IPS-18c (cell line): Measurements from ENCODE around the gene FOXI1.

ENCODE experiments used
- H3K4me3 ChIP-seq: 2 replicates; pipeline ENCODE4 v1.7.0; 2013; ENCODE audit warnings: low read depth, mild to moderate bottlenecking, low read length, moderate library complexity; ENCODE audit not compliant: insufficient read depth
- H3K9me3 ChIP-seq: one replicate; pipeline ENCODE4 v1.6.1; 2013; ENCODE audit warnings: mild to moderate bottlenecking, low read length, moderate library complexity; ENCODE audit not compliant: control insufficient read depth, insufficient read depth

Gene FOXI1

DNA sequence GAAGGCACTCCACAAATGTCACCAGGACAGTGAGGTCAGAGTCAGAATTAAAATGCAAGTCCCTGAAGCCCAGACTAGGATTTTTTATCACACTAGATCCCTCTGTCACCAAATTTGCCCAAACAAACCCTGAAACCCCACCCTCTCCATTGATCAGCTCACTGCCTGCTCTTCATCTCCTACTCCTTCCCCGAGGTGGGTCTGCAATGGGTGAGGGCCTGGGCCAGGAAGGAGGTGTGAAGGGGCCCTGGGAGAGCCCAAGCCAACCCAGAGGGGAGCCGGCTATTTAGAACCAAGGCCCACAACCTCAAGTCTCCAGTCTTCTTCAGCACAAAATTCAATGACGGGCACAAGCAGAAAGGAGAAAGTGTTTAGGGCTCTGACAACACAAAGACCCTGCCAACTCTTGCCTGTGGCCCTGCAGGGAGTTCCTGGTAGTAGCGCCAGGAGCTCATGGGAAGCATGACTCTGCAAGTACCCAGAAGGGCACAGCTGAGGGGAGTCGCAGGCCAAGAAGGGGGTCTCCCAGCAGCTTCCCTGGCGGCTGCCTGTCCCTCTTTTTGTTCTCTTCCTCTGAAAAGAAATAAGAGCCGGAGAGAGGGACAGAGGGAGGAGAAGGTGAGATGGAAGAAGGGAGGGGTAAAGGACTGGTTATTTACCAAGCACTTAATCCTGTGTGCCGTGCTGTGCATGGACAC lies 5.5 kb downstream of the FOXI1 start:
- no peak overlapping the region for H3K4me3 ChIP-seq
- H3K9me3 ChIP-seq, result peaks cover 4% of the 10 kb centered on the region

DNA sequence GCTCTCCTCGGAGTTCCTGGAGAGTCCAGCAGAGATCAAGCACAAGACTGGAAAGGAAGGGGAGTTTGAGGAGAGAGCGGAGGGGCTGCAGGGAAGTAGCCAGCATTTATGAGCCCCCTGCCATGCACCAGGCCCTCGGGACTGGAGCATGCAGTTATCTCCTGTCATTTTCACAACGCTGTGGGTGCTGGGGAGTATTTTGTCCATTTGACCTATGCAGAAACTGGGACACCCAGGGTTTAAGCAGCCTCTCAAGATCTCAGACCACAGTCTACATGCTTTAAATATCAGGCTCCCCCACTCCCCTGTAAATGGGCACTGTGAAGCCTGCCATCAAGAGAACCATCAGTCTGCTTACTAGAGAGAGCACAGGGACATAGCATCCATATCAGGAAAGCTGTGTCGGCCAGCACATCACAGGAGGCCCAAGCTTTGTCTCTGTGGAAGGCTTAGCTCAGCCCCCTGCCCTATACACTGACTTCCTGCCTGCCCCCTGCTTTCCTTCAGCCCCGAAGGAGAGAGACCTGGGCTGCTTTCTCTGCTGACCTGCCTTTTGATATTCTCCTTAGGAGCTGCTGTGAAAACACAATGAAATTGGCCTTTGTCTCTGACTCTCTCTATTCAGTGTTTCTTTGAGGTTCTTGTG lies 7.3 kb downstream of the FOXI1 start:
- Histone ChIP-seq H3K4me3 (no peak overlapping the region), H3K9me3 (peaks cover 4% of the 10 kb centered on the region)

DNA sequence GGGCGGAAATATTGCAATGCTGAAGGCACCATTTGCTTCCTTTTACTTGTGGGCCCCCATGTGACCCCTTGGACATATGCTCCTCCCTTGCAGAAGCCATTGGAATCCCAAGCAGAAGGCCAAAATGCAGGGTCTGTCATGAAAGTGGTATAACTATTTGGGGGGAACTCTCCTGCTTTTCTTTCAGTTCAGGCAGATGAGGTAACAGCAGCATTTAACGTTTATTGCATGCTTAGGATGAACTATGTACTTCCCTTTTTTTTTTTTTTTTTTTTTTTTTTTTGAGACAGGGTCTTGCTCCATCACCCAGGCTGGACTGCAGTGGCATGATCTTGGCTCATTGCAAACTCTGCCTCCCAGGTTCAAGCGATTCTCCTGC lies 7.8 kb downstream of the FOXI1 start:
- Histone ChIP-seq H3K9me3 (peaks cover 4% of the 10 kb centered on the region), H3K4me3 (no peak overlapping the region)

DNA sequence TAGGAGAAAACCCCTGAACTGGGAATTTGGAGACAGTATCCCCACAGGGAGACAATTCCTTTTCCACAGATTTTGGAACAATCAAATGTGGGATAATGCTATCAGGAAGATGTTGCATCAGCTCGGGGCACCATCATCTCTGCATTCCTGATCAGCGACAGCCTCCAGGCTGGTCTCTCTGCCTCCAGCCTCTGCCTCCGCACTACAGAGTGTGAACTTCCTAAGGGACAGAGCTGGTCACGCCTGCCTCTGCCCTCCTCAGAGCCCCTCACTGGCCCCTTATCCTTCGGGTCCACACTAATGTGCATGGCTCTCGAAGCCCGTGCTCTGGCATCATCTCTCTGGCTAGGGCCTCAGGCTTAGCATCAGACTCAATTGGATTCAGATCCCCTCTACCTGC lies 8.6 kb downstream of the FOXI1 start:
- Histone ChIP-seq H3K9me3 (peaks cover 4% of the 10 kb centered on the region), H3K4me3 (no peak overlapping the region)

DNA sequence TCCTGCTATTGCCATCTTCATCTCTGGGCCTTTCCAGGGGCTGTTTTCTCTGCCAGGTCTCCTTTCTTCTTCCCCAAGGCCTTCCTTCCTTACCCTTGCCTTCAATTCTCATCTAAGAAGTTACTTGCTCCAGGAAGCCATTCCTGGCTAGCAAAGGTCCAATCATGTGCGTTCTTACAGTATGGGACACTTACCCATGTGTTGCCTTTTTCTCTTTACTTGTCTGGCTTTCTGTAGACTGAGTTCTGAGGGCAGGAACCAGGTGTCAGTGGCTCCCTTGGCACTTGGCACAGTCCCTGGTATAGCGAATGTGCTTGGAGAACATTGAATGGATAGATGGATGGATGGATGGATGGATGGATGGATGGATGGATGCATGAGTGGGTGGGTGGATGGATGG lies 10.2 kb downstream of the FOXI1 start:
- no peak overlapping the region for H3K4me3 ChIP-seq
- peaks cover 4% of the 10 kb centered on the region for H3K9me3 ChIP-seq

DNA sequence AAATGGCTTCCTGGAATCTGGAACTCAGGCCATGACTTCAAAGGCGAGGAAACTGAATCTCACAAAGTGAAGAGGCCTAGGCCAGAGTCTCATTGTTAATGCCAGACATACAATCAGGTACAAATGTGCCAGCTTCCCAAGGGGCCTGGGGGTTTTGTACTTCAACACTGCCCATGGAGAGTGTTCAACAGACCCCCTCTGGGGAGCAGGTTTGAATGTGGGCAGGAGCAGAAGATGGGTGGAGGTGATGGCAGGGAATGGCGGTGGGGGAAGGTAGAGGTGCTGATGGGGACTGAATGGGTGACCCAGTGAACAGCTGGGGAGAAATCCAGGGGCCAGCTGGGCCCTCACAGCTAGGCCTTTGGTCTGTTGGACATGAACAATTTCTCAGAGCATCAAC lies 12.0 kb downstream of the FOXI1 start:
- Histone ChIP-seq H3K9me3 (peaks cover 4% of the 10 kb centered on the region), H3K4me3 (no peak overlapping the region)

DNA sequence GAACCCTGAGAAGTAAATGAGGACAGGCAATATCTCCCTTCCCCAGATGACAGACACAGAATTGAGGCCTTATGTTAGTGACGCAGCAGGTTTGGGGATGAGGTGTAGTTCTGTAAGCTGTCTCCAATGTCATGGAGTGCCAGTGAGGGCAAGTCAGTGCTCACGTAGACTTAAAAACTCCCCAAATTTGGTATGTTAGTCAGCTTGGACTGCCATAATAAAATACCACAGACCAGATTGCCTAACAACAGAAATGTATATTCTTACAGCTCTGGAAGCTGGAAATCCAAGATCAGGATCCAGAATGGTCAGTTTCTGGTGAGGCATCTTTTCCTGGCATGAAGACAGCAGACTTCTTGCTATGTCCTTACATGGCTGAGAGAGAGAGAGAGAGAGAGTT lies 14.9 kb downstream of the FOXI1 start:
- H3K4me3 ChIP-seq, result no peak overlapping the region
- no peaks in the 10 kb centered on the region for H3K9me3 ChIP-seq

DNA sequence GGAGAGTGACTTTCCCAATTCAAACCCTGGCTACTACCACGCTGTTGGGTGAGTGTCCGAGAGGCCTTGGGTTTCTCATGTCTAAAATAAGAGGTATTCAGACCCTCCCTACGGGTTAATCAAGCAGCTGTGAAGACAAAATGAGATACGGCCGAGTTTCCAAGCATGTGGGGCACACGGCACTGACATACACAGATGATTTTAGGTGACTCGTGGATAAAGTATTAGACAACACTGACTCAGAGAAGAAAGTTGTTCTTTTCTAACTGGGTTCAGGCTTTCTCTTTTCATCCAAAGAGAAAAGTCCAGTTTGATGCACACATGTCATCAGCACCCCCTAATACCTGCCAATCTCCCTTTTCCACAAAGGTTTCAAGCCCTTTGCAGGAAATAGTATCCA lies 15.6 kb downstream of the FOXI1 start:
- H3K4me3 ChIP-seq, result no peak overlapping the region

DNA sequence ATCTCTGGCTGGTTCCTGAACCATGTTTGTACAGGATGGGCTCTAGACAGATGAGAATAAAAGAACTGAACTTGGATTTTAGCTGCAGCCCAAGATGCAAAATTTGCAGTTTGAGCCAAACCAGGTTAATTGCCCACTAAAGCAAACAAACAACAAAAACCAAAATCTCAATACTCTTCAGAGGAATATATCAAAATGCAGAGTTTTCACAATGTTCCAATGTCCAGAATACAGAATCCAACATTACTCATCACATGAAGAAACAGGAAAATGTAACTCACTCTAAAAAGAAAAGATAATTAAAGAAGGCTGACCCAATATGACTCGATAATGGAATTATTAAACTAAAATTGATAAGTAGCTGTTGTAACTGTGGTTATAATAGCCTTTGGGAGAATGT lies 20.4 kb downstream of the FOXI1 start:
- H3K9me3 ChIP-seq, result no peaks in the 10 kb centered on the region
- H3K4me3 ChIP-seq, result no peak overlapping the region

More for the DNA sequence above, 15.6 kb downstream of the FOXI1 start:
- H3K9me3 ChIP-seq, result no peaks in the 10 kb centered on the region

DNA sequence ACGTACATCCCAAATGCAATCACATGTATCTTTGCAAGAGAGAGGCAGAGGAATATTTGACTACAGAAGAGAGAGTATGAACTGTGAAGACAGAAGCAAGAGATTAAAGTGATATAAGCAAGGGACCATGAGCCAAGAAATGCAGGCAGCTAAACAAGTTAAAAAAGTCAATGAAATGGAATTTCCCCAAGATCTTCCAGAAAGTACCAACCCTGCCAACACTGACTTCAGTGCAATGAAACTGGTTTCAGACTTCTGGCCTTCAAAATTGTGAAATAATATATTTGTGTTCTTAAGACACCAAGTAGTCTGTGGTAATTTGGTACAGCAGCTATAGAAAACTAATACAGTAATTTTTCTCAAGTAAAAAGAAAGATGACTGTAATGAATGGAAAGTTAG lies 20.9 kb downstream of the FOXI1 start:
- Histone ChIP-seq H3K4me3 (no peak overlapping the region), H3K9me3 (no peaks in the 10 kb centered on the region)

DNA sequence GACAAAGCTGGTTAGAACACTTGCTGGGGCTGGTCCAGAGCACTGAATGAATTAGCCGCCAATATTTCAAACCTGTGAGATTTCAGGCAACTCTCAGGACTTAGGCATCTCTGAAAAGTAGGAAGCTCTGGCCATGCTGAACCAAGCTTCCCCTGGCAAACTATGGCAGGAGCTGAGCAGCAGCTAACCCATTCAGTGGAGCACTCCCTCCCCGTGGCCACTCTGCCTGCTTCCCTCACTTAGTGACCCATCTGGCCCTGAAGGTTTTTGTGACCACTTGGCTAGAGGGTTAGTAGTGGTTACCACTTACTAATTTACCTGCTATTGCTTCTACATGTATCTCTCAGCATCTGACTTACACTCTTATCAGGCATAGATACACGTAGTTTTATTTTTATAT lies 25.5 kb downstream of the FOXI1 start:
- Histone ChIP-seq H3K4me3 (no peak overlapping the region), H3K9me3 (no peaks in the 10 kb centered on the region)

DNA sequence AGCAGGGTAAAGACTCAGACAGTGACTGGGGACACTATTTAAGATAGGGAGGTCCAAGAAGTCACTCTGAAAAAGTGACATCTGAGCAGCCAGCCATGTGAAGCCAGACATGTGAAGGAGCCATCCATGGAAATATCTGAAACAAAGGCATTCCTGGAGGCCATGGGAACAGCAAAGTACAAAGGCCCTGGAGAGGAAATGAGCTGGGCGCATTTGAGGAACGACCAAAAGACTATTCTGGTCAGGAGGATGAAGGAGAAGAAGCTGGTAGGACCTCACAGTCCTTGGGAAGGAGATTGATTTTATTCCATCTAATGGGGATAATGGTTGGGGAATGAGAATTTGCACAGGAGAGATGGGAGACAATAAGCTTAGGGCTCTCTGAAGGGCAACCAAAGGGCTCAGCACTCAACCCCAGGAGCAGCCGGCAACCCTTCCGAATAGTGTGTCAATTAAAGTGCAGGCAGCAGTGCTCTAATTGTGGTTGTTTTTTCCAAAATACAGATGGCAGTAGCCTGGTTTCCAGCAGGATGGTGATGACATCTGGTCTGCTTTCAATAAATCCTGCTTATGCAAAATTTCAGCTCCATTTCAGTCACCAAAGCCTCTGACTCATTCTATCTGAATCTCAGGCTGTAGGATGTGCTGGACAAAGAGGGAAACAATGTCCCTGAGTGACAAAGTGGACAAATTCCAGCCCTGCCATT lies 26.7 kb downstream of the FOXI1 start:
- H3K9me3 ChIP-seq, result no peaks in the 10 kb centered on the region
- no peak overlapping the region for H3K4me3 ChIP-seq

DNA sequence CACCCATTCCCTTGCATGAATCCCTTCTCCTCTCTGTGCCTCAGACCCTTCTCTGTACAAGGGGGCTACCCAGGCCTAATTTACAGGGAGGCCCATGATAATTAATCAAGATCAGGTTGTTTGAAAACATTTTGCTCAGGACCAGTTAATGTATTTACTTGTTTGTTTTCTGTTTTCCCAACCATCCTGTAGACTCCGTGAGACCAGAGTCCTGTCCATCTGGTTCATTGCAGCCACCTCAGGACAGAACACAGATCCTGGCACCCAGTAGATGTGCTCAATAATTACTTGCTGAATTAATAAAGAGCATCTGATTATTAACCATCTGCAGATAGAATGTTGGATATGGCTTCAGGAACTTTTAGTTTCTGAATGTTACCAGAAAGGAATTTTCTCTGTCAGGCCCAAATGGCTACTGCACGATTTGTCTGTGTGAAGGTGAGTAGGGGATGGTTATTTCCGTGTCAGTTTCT lies 27.3 kb downstream of the FOXI1 start:
- no peaks in the 10 kb centered on the region for H3K9me3 ChIP-seq
- H3K4me3 ChIP-seq, result no peak overlapping the region

DNA sequence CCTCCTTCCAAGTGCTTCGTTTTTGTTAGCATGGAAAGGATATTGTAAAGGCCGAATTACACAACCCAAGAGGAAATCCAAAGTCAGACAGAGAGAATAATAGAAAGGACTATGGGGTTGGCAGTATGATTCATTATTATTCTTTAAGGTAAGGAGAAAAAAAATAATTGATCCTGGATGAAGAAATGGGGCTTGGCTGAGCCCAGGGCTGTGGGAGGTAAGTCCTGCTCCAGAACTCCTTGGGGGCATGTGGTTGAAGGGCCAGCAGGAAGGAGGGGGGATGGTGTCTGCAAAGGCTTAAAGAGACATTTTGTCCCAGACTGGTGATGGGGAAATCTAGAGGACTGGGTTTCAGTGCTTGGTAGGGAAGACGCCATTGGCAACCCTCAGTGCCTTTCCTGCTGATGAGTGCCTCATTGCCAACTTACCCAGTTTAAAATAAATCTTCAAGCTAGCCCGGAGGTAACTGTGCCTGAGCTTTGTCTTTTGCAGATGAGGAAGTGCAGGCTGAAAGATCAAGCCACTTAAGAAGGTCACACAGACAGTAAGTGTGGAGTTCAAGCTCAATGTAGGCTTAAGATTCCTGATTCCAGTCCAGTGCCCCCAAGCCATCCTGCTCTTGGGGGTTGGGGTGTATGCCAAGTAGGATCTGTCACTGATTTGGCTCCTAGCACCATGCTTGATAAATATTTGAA lies 30.2 kb downstream of the FOXI1 start:
- Histone ChIP-seq H3K4me3 (no peak overlapping the region), H3K9me3 (peaks cover 1% of the 10 kb centered on the region)

DNA sequence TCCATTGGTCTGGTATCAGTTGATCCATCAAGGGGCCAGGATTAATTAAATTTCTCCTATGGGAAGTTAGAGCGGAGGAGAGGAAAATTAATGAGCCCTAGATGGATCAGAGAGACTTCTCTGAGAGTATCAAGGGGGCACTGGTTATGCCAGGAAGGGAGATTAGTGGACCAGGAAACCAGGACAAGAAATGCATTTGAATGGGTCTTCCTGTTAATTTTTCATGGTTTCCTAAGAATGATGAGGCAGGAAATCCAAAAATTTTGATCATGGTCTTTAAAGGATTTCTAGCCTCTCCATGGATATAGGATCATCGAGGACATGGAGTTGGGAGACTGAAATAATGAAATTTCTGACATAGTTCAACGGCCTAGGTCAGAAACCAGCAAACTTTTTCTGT lies 30.8 kb downstream of the FOXI1 start:
- Histone ChIP-seq H3K9me3 (peaks cover 2% of the 10 kb centered on the region), H3K4me3 (no peak overlapping the region)

DNA sequence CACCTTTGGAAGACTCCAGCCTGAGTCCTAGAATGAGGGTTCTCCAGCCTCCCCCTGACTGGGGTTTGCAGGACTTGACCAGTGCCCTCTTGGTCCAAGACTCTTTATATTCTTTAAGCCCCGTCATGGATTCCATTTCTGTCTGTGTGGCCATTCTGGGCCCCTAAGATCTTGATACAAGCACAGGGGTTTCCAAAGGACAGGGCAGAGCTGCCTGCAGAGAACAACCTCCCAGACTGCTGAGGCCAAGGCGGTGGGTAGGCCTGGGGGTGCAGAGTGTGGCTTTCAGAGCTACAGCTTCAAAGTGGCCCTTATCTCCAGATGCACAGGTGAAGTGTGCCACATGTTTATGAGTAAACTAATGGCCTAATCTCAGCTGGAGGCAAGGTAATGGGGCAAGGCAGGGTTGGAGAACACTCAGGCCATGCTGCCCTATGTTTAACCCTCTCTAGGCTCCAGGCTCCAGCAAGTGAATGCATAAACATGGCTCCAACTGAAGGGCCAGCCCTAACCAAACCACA lies 32.1 kb downstream of the FOXI1 start:
- Histone ChIP-seq H3K9me3 (peaks cover 2% of the 10 kb centered on the region), H3K4me3 (no peak overlapping the region)

DNA sequence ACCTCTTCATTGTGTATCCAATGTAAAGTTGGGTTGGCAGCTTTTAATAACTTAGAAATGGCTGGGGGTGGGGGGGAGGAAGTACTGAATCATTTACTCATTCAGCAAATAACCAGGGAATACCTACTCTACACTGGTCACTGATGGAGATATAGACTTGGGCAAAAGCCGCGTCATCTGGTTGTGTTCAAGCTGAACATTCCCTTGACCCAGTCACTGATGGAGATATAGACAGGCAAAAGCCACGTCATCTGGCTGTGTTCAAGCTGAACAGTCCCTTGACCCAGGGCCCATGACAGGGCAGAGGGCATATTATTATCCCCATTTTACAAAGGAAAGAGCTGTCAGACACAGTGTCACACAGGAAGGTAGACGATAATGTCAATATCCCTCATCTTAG lies 32.6 kb downstream of the FOXI1 start:
- Histone ChIP-seq H3K4me3 (no peak overlapping the region), H3K9me3 (peaks cover 2% of the 10 kb centered on the region)
